ENCODE measurements around the gene UGT1A3.

The UGT1A3 gene

DNA sequence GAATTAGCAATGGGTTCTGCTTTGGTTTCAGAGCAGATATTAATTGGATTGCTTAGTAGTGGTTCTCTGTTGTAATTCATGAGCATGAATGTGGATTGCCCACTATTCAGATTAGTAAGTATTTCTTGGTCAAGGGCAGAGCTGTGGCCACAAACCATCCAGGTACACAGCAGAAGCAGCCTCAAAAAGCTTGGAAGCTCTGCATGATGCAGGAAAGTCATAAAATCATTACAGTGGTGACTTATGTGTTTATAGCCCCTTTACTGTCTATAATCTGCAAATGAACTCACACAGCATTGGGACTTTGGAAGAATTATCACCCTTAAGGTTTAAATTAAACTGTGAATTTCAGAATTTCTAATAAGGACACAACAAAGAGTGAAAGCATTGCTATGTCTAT, 29.3 kb downstream of the UGT1A3 start:
- DNase-seq (ENCODE audit: low read depth, low spot score) = no peak

DNA sequence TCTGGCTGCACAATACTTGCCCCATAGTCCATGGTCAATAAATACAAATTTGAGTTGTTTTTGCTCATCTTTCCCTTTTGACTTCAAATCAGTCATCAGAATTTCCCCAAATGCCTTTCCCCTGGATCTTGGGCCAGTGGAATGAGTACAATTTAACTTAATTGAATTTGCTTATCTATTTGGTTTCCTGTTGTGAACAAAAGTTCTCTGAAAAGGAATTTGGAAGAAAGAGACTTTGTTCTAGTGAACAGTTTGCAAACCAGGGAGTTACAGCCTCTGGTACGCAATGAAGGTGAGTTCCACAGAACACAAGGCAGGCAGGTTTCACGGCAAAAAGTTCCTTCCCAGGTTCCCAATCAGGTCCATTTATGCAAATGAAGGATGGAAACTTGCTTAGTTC, 30.0 kb downstream of the UGT1A3 start:
- DNase-seq (ENCODE audit: low read depth, low spot score) = no peak

DNA sequence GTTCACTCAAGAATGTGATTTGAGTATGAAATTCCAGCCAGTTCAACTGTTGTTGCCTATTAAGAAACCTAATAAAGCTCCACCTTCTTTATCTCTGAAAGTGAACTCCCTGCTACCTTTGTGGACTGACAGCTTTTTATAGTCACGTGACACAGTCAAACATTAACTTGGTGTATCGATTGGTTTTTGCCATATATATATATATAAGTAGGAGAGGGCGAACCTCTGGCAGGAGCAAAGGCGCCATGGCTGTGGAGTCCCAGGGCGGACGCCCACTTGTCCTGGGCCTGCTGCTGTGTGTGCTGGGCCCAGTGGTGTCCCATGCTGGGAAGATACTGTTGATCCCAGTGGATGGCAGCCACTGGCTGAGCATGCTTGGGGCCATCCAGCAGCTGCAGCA, 31.2 kb downstream of the UGT1A3 start, which contains the start of gene UGT1A1:
UGT1A1 (plus strand) TSS at position 228 of the 400 bp plus-strand sequence; CDS start at position 246, 18 bp downstream.
- DNase-seq (ENCODE audit: low read depth, low spot score) = no peak

DNA sequence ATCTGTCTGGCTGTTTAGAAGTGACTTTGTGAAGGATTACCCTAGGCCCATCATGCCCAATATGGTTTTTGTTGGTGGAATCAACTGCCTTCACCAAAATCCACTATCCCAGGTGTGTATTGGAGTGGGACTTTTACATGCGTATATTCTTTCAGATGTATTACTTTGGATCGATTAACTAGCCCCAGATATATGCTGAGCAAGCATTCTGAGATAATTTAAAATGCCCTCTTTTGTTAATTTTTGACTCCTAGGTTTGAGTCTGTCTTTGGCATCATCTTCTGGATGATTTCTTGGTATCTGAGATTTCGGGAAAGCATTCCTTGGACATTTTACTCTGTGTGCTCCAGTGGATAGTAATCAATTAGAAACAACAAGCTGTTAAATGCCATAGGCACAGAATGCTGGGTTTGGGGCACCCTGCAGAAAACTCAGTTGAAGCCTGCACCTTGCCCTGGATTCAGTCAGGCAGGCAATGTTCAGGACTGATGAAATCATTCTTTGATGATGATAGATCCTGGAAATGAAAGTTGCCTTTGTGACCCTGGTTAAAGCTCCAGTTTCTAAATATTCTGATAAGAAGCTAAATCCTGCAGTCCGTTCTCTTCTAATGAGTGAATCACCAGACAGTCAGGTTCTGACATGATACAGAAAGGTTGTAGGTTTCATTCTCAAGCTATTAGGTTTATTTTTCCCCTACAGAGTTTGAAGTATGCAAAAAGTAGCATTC, 32.4 kb downstream of the UGT1A3 start:
- DNase-seq (ENCODE audit: low read depth, low spot score) = no peak

DNA sequence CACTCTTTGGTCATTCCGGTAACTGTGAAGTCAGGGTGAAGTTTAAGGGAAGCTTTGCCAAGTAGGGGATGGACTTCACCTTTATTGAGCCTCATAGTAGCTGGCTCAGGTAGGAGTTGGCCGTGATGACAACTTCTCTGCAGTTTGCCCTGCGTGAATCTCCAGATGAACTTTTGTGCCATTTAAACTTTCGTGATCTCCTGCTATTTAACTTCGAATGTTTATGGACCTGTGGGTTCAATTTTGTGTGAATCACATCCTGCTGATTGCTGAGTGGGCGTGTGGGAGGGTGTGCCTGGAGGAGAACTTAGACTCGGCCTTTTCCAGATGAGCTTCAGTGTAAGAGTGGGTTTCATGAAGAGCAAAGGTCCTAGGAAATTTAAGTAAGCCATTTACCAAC, 35.4 kb downstream of the UGT1A3 start:
- no peak for DNase-seq (ENCODE audit: low read depth, low spot score)

DNA sequence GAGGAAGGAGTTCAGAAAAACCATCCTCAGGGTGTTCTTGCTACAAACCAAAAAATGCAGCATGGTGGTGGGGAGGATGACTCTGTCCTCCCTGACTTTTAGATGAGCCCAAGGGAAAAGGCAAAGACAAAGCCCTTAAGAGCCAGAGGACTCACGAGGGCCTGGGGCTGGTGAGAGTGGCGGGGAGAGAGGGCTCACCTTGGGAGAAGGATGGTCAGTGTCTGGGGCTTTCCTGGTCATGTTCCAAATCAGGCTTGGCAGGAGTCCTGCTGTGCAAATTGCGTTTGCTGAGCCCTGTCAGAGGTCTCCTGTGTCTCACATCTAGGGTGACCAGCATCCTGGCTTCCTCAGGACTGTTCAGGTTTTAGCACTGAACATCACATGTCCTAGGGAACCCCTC, 35.9 kb downstream of the UGT1A3 start:
- DNase-seq (ENCODE audit: low read depth, low spot score) = no peak

DNA sequence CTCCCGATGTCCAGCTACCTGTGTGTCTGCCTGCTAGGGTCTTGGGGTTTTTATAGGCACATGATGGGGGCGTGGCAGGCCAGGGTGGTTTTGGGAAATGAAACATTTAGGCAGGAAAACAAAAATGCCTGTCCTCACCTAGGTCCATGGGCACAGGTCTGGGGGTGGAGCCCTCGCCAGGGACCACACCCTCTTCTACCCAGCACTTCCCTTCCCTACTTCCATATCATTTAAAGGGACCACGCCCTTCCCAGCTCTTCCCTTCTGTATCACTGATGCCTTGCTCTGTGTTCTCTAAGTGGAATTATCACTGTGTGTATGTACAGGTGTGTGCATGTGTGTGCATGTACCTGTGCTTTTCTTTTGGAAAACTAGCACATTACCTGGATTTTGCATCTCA, 37.6 kb downstream of the UGT1A3 start:
- DNase-seq (ENCODE audit: low read depth, low spot score) = no peak

DNA sequence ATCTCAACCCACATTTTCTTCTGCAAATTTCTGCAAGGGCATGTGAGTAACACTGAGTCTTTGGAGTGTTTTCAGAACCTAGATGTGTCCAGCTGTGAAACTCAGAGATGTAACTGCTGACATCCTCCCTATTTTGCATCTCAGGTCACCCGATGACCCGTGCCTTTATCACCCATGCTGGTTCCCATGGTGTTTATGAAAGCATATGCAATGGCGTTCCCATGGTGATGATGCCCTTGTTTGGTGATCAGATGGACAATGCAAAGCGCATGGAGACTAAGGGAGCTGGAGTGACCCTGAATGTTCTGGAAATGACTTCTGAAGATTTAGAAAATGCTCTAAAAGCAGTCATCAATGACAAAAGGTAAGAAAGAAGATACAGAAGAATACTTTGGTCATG, 39.2 kb downstream of the UGT1A3 start:
- DNase-seq (ENCODE audit: low read depth, low spot score) = no peak

DNA sequence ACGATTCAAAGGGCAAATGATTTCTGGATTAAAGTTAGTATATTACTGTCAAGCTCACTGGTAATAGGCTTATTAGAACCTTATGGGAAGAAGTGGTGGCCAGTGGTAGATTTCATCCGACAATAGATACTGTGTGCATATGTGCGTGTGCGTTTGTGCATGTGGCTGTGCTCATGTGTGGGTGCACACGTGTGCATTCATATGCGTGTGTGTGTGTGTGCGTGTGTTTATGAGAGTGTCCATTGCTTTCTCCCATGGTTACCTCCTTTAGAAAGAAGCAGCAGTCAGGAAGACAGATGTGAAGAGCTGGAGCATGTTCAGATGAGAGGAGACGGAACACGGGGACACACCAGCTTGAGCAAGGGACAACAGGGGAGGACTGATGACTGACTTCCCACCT, 40.4 kb downstream of the UGT1A3 start:
- DNase-seq (ENCODE audit: low read depth, low spot score) = no peak

DNA sequence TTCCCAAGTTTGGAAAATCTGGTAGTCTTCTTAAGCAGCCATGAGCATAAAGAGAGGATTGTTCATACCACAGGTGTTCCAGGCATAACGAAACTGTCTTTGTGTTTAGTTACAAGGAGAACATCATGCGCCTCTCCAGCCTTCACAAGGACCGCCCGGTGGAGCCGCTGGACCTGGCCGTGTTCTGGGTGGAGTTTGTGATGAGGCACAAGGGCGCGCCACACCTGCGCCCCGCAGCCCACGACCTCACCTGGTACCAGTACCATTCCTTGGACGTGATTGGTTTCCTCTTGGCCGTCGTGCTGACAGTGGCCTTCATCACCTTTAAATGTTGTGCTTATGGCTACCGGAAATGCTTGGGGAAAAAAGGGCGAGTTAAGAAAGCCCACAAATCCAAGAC, 43.3 kb downstream of the UGT1A3 start:
- DNase-seq (ENCODE audit: low read depth, low spot score) = no peak

DNA sequence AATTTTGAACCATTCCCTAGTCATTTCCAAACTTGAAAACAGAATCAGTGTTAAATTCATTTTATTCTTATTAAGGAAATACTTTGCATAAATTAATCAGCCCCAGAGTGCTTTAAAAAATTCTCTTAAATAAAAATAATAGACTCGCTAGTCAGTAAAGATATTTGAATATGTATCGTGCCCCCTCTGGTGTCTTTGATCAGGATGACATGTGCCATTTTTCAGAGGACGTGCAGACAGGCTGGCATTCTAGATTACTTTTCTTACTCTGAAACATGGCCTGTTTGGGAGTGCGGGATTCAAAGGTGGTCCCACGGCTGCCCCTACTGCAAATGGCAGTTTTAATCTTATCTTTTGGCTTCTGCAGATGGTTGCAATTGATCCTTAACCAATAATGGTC, 43.7 kb downstream of the UGT1A3 start:
- DNase-seq (ENCODE audit: low read depth, low spot score) = no peak

DNA sequence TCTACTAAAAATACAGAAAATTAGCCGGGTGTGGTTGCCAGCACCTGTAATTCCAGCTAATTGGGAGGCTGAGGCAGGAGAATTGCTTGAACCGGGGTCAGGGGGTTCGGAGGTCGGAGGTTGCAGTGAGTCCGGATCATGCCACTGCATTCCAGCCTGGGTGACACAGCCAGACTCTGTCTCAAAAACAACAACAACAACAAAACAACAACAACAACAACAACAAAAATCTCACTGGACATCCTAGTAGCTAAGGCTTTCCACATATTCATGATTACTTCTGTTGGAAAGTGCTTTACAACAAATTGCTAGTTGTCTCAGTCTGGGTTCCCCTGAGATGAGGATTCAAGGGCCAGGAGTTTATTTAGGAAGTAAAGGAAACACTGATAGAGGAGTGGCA, 45.0 kb downstream of the UGT1A3 start:
- no peak for DNase-seq (ENCODE audit: low read depth, low spot score)

DNA sequence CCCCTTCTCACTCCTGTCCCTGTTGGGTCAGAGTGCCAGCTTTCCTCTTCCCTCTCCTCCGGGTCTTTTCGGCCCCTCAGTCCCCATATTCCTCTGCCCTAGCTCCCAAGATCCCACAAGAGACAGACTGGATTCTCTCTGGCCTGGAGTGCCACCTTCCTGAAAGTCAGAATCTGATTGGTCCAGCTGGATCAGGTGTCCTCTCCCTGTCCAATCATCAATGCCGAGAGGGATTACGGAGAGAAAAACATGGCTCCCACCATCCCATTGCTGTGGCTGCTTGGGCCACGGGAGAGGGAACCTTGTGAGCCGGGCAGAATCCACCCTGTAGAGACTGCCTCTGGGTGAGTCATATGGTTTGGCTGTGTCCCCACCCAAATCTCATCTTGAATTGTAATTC, 46.6 kb downstream of the UGT1A3 start:
- no peak for DNase-seq (ENCODE audit: low read depth, low spot score)

DNA sequence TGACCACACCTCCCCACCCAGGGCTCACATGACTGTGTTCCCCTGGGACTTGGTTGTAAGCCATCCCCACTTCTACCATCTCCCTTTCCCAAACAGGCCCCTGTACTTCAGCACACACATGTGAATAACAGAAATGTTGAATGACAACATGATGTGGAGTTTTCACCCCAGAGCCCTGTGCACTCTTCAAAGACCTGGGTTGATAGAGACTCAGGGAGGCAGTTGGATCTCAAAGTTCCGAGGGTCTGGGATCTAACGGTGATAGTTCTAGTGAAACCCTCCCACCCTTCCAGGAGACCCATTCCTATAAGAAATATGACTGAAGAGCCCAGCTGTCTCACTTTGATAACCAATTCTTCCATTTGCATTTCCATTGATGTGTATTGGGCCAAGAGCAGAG, 49.2 kb downstream of the UGT1A3 start, which contains the start of gene MROH2A:
MROH2A (plus strand) TSS at position 301 of the 400 bp plus-strand sequence. CDS start 1,029 bp downstream, outside the sequence.
- no peak for DNase-seq (ENCODE audit: low read depth, low spot score)

DNA sequence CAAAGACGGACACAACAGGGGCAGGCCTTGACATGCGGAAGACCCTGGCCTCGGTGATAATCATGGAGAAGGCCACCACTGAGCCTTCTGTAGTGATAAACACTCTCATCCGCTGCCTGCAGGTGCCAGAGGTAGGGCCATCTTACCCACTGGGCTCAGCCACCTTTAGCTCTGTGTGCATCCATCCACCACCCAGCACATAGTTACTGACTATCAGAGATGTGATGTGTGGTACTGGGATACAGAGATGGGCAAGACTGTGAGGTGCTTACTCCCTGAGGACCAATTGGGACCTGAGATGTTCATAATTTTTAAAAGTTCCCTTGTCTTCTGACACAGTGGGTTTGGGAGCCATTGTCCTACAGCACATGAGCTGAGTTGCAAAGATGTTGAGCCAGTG, 50.9 kb downstream of the UGT1A3 start:
- DNase-seq (ENCODE audit: low read depth, low spot score) = no peak

DNA sequence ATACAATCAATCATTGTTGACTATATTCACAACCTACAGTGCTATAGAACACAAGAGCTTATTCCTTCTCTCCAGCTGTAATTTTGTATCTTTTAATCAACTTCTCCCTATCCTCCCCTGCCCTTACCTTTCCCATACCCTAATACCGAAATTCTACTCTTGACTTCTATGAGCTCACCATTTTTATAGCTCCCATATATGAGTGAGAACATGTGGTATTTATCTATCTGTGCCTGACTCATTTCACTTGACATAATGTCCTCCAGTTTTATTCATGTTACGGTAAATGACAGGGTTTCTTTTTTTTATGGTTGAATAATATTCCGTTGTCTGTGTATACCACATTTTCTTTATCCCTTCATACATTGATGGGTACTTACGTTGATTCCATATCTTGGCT, 51.9 kb downstream of the UGT1A3 start:
- no peak for DNase-seq (ENCODE audit: low read depth, low spot score)

DNA sequence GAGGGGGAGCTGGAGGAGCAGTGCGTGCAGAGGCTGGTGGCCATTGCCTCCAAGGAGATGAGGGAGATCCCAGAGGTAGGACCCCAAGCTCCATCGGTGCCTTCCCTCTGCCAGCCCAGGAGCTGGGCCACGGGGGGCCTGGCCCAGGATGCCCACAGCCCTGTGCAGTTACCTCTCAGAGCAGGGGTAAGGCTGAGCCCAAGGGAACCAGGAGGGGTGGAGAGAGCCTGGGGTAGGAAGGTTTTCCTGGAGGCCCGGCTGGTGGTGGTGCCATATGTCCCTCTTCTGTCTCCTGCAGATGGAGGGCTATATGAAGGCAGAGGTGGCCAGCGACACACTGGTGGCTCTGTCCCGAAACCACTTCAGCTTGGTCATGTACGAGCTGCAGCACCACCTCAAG, 60.7 kb downstream of the UGT1A3 start:
- no peak for DNase-seq (ENCODE audit: low read depth, low spot score)

DNA sequence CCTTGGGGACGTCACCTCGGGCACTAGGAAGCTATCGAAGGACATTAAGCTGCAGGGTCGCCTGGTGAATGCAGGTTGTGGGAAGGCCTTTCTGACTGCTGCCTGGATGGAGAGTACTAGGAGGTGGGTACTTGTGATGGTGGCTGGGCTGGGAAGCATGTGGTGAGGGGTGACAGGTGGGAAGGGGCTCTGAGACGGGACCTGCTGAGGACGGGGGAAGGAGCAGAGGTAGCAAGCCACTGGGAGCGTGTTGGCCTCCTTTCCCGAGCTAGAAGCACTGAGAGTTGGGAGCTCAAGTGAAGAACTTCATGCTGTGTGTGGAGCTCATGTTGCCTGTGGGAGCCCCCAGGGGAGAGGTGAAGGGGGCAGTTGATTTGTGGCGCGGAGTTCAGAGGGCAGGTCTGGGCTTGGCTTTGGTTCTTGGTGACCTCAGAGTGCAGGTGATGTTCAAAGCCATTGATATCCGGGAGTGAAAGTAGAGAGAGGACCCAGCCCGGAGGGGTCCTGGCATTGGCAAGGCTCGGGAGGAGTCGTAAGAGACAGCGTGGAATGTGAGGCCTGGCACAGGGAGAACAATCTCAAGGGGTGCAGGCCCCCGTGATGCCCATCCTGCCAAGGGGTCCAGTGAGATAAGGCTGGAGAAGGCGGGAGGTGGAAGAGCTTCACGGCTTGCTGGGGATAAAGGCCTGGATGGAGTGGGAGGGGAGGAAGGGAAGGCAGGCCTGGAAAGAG, 62.5 kb downstream of the UGT1A3 start:
- no peak for DNase-seq (ENCODE audit: low read depth, low spot score)

DNA sequence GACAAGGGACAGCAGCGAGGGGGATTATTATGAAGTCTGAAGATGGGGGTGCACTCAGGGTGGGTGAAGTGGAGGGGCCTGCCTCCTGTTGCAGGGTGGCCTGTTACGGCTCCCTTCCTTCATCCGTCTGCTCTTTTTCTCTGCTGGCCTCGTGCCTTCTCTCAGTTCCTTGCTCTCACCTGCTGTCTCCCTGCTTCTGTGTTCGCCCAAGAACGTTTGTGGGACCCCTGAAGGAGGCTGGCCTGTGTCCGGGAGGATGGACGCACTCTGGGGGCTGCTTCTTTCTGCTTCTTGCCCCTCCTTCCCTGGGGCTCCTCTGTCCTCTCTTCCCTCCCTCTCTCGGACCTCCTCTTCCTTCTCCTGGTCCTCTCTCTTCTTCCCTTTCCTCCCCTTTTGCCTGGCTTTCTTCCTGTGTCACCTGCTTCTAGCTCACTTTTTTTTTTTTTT, 63.1 kb downstream of the UGT1A3 start:
- no peak for DNase-seq (ENCODE audit: low read depth, low spot score)

DNA sequence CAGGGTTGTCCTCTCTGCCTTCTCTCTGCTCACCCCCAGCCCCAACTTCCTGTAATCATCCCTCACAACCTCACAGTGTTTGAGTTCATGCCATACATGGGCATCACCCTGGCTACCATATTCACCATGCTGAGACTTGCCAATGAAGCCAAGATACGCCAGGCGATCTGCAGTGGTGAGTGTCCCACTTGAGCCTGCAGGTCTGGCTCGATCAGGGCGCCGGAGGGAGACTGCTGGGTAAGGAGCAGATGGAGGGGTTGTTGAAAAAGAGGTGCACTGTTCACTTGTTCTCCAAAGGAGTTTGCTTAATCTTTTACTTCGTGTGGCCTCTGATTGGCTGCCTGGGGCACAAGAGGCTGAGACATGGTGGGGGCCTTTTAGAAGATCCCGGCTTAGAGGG, 63.9 kb downstream of the UGT1A3 start:
- no peak for DNase-seq (ENCODE audit: low read depth, low spot score)

DNA sequence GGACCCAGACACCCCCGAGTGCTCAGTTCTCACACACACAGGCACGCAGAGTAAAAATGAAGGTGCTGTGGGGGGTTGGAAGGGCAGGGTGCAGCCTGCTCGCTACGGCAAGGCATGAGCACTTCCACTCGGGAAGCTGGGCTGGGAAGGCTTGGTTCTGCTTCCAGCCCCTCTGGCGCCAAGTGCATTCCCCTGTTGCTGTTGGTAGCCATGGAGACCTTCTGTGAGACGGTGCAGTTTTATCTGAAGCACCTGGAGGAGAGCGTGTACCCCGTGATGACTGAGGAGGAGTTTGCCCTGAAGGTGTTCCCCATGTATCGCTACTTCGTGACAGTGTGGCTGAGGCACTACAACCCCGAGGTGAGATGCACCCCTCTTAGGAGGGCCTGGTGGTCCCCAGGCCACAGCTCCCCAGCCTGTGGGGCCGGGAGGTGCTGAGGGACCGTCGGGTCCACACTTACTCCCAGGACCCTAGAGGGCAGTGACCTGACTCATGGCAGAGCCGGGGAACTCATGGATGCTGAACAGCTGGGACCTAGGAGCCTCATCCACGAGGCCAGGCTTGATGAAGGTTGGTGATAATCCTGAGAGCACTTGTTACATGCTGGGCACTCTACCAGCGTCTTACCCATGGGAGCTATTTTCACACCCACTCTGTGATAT, 64.8 kb downstream of the UGT1A3 start:
- DNase-seq (ENCODE audit: low read depth, low spot score) = no peak

DNA sequence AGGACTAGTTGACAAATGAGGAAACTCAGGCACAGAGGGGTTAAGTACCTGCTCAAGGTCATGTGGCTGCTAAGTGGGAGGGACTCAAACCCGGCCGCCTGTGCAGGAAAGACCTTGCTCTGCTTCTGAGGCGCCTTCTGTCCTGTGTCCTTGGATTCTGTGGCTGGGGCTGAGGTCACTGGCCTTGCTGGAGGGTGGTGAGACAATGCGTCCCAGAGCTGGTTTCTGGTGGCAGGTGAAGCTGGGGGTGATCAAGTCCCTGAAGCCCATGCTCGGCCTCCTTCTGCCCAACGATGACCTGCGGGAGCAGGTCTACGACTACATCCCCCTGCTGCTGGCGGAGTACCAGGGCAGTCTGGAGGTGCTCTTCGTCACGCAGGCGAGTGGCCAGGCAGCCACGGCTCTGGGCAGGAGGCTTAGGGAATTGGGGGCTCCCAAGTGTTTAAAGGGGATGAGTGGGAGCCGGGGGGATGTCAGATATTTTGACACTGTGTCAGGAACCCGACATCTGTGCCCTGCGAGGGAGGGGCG, 65.4 kb downstream of the UGT1A3 start:
- DNase-seq (ENCODE audit: low read depth, low spot score) = no peak
